ENCODE results near the gene NPRL2.

NPRL2 gene

GRCh38 chr3:50350213-50350526, 405 bp downstream of the NPRL2 start:
- no peak for DNase-seq (ENCODE audit: low spot score)

DNA sequence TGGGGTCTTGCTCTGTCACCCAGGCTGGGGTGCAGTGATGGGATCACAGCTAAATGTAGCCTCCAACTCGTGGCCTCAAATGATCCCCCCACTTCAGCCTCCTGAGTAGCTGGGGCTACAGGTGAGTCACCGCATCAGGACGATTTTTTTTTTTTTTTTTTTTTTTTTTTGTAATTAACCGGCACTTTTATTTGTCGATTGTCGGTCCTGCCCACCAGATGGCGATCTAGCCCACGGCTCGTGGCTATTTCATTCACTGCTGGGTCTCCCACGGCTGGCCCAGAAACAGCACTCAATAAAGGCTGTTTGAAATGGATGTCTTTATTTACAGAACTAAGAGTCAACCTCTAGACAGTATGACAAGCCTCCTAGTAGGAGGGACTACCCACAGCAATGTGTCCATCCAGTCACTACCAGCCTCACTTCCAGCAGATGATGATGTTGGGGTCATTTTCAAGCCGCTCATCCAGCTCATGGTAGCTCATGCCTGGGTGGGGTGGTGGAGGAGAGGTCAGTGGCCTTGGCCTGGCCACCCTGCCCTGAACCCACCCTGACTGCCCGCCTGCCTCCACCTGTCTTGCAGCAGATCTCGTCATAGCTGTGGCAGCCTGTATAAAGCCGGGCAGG, 3.3 kb downstream of the NPRL2 start:
- no peak for DNase-seq (ENCODE audit: low spot score)

- no peak for DNase-seq (ENCODE audit: low spot score)
Observed at GRCh38 chr3:50345586-50346234, 4.9 kb downstream of the NPRL2 start, which contains the start of gene ZMYND10. TSS of gene ZMYND10 (minus strand) at chr3:50345732. CDS start at chr3:50345579, 153 bp downstream.

GRCh38 chr3:50345008-50345407, 5.6 kb downstream of the NPRL2 start:
- no peak for DNase-seq (ENCODE audit: low spot score)

DNA sequence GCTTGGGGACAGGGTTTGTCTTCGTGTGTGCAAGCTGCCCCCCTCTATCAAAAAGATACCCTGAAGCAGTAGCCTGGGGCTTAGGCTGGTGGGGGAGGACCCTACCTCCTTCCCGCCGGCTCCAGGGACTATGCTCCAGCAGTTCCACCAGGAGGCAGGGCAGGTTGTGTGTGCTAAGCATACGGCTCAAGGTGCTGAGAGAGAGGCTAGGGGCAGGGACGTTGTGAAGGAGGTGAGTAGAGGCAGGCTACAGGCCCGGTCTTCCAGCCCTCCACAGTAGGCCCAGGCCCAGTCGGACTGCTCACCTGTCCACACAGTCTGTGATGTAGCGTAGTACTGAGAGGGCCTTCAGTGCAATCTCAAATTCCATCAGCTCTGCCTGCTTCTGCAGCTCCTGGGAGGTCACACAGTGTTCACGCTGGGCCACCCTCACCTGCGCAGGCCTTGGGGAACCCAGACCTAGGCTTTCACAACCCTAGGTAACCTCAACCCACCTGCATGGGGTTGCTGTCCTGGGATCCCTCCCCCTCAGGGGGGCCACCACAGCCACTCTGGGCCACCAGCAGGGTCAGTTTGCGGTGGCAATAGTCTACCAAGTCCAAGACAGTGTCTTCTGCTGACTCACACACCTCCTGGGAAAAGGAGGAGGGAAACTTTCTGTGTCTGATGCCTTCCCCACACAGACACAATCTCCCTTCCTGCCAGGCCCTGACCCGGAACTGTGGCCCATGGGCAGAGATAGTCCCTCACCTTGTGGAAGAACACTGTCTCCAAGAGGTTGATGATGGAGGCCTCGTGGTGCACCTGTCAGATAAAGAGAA, 7.6 kb downstream of the NPRL2 start:
- DNase-seq (ENCODE audit: low spot score) = no peak

DNA sequence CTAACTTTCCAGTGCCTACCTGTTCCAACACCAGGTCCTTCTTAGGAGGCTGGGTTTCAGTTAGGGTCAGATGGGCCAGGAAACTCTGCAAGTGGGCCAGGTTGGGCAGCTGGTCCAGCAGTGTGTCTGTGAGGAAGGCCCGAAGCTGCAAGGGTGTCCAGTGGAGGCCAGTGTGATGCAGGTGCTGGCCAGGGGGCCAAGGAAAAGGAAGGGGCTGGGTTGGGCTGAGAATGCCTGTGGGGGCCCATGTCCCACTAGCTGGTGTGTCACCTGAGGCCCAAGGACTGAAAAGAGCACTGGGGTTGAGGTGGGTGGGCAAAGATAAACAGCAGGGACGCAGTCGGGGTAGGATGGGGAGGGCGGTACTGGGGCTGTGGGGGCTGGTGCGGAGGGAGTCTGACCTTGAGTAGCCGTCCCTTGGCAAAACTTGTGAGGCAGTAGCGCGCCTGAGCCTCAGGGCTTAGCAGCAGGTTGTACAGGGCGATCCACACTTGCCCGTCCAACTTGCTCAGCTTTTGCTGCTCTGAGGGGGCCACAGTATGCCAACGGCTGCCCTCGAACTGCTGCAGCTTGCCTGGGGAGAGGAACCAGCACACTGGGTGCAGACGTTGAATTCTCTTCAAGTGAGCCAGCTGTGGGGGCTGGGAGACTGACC, 8.5 kb downstream of the NPRL2 start:
- DNase-seq (ENCODE audit: low spot score) = no peak

DNA sequence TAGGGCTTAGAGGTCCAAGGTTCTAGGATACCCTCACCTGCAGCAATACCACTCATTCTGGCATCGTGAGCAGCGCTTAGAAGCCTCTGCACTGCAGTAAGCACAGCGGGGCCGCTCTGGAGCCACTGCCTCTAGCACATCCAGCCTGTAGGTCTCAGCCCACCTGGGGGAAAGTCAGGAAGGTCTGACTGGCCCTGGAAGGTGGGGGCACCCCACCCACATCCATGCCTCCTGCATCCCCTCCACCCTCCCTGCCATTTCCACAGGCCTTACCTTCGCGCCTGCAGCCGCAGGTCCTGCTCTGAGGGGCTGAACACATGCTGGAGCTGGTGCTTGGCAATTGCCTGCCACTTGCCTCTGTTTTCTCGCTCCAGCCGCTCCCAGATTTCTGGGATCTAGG, 9.0 kb downstream of the NPRL2 start:
- DNase-seq (ENCODE audit: low spot score) = no peak

DNA sequence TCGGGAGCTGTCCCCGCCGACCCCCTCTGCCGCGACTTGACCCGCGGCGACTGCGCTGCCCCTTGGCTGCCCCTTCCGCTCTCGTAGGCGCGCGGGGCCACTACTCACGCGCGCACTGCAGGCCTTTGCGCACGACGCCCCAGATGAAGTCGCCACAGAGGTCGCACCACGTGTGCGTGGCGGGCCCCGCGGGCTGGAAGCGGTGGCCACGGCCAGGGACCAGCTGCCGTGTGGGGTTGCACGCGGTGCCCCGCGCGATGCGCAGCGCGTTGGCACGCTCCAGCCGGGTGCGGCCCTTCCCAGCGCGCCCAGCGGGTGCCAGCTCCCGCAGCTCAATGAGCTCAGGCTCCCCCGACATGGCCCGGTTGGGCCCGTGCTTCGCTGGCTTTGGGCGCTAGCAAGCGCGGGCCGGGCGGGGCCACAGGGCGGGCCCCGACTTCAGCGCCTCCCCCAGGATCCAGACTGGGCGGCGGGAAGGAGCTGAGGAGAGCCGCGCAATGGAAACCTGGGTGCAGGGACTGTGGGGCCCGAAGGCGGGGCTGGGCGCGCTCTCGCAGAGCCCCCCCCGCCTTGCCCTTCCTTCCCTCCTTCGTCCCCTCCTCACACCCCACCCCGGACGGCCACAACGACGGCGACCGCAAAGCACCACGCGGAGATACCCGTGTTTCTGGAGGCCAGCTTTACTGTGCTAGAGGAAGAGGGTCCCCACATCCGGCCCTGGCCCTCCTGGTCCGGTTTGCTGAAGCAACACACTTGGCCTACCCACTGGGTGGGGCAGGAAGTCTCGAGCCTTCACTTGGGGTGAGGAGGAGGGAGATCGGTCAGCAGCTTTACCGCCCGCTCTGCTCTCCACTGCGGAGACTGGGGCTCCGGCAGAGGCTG, 9.9 kb downstream of the NPRL2 start, which contains the start of gene RASSF1:
RASSF1 (minus strand) TSS at position 389 of the 882 bp plus-strand sequence; CDS start at position 358, 31 bp downstream.
- no peak for DNase-seq (ENCODE audit: low spot score)

- no peak for DNase-seq (ENCODE audit: low spot score)
Observed at GRCh38 chr3:50340147-50340447, 10.5 kb downstream of the NPRL2 start.

DNA sequence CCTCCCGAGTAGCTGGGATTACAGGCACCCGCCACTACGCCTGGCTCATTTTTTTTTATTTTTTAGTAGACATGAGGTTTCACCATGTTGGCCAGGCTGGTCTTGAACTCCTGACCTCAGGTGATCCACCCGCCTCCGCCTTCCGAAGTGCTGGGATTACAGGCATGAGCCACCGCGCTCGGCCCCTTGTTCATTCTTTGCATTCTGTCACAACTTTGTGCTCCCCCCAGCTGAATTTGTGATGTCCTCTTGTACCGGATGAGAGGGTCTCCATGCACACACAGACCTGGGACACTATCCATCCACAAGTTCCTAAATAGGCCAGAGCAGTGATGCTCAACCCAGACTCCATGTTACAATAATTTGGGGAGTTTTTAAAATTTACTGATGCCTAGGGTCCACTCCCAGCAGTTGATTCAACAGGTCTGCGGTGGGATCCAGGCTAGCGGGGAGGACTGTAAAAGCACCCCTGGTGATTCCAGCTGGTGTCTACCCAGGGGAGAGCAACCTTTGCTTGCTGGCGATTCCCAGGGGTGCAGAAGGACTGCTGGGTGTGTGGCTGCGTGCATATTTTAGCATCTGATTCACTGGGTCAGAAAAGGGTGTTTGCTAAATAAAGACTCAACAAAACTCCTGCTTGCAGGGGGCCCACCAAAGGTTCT, 11.0 kb downstream of the NPRL2 start:
- DNase-seq (ENCODE audit: low spot score) = no peak

- no peak for DNase-seq (ENCODE audit: low spot score)
Observed at GRCh38 chr3:50338965-50339364, 11.6 kb downstream of the NPRL2 start.

DNA sequence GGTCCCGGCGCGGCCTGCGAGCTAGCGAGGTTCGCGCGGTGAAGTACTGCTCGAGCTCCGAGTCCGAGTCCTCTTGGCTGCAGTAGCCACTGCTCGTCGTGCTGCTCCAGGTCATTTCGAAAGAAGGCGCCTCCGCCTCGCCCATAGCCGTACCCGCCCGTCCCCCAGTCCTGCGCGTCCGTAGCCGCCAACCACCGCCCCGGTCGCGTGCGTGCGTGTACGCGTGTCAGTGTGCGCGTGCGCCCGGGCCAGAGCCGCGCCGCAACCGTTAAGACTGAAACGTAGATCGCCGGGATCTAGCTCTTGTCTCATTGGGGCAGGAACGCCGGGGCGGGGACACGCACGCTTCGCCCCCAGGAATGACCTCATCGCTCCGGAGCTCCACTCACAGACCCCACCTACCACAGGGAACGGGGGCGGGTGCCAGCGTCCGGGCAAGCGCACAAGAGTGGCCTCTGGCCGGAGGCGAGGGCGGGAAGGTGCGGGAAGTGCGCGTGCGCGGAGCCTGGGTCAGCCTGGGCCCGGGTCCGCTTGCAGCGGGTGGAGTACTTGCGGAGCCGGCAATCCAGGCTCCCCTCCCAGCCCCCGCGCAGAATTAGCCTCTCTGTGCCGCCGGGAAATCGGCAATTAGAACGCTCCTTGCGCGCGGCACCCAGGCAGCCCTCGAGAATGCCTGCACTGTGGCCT, 13.3 kb downstream of the NPRL2 start:
- peak; percentile 98 for DNase-seq (ENCODE audit: low spot score)

DNA sequence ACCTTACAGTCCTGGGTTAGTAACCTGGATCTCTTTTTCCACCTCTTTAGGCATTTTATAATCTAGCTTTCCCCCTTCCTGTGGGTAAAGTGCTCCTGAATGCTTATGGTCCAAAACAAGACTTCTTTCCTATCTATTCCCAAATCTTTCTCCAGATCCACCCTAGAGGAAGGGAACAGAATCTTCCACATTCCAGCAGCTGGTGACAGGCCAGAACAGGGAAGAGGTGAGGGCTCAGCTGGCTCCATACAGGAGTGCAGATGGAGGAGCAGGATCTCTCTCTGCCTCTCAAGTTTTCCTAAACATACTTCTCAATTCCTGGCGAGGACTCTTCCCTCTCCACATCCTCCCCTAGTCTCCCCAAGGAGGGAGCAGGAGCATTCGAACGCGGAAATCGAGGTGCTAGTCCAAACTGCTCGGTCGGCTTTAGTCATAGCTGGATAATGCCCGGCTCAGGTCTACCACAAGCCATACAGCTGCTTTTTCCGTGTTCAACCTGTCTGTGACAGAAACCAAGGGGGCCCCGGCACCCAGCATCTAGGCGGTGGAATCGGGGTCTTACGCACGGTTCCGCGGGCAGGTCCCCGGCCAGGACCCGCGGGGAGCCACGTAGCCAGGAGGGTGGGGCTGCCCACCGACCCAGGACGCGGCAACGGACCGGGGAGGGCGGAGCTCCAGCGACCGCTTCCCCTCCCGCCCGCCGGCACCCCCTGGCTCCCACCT, 14.0 kb downstream of the NPRL2 start:
- DNase-seq (ENCODE audit: low spot score) = no peak

DNA sequence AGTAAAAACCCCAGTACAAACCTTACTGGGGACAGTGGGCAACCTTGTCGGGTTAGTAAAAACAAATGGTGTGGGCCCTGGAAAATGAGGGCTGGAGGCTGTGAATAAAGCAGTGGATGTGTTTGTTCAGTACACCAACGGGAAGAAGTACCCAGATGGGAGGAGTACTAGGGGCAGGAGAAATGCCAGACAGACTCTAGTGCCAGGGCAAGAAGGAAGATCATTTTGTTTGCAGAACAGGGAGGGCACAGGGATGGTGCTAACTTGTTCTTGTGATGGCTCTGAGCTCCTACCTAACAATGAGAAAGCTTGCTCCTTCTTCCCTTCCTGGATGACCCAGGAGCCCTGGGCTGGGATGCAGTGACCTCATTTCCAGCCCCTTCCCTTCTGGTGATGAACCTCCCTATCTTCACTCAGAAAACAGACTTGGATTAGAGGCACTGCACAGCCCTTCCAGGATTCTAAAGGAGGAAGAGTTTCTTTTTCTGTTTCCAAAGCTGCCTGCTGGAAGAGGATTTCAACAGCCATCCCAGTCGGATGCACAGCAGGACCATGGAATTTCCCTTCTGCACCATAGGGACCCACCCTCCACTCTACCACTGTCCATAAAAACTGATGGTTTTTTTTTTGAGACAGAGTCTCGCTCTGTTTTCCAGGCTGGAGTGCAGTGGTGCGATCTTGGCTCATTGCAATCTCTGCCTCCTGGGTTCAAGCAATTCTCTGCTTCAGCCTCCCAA, 16.1 kb downstream of the NPRL2 start:
- no peak for DNase-seq (ENCODE audit: low spot score)

DNA sequence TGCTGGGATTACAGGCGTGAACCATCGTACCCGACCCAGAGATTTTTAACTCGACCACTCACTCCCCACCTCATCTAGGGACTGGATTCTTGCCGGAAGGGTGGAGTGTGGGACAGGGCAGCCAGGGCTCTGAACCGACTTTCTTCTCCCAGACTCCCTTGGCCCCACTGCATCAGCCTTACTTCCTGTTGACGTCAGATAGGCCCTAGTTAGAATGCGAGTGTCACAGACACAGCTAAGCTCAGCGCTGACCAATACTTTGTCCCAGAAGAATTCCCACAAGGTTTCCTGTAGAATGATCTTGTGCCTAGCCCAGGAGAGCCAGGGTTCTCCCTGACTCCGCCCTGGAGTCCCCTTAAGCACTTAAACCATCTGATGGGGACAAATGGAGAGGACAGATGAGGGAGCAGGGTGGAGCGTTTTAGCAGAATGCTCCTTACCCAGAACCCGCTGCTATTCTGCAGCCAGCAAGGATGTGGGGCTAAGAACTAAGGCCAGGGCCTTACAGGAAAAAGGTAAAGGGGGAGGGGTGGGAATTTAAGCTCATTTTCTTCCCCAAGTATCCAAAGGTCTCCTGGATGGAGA, 16.7 kb downstream of the NPRL2 start:
- DNase-seq (ENCODE audit: low spot score) = no peak

- DNase-seq (ENCODE audit: low spot score) = no peak
Observed at GRCh38 chr3:50331364-50331907, 19.1 kb downstream of the NPRL2 start.

DNA sequence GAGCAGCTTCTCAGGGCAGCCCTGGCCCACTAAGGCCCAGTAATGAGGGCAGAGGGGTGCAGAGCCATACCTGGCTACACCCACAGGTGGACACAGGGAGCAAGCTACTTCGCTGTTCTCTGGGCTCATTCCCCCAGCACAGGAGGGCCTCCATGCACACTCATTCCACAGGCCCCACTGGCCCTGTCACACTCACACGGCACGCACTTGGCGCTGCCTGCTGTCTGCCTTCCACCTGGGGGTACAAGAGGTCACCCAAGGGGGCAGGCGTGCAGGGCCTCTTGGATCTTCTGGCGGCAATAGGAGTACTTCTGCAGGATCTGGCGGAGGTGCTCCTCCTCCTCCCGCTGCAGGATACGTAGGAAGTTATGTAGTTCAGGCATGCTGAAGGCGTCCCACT, 20.2 kb downstream of the NPRL2 start:
- DNase-seq (ENCODE audit: low spot score) = no peak

DNA sequence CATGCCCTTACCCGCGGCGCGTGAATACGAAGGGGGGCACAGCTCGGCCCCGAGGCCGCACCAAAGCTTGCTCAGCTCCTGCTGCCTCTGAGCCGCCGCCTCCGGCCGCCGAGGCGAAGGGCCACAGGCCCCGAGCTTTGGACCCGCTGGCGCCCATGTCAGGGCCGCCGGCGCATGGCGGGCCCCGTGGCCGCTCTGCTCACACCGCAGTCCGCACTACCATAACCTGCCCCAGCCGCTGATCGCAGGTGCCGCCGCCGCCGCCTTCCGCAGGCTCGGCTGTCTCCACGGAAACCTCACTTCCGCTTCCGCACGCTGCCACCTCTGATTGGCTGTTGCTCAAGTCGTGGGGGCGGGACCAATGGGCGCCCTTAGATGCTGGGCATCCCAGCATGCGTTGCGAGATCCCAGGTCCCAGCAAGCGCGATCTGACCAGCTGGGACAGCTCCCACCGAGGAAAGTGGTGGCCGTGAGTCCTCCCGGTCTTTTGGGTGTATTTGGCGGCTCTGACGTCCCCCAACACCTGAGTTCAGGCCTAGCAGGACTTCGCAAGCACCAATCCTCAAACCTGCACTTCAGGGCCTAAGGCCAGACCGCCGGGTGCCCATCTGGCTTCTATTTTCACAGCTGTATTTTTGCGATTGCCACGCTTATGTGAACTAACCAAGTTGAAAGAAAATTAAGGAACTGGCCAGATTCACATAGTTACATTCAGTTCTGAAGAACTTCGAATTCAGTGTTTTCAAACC, 22.5 kb downstream of the NPRL2 start, which contains the start of gene TUSC2:
TUSC2 (minus strand) TSS at position 281 of the 749 bp plus-strand sequence; CDS start at position 157, 124 bp downstream.
- peak; percentile 97 for DNase-seq (ENCODE audit: low spot score)
